H1 (cell line): ENCODE results near the gene SNAP47. TPM values are rescaled to one million over a fixed set of nuclear protein-coding genes. Genes with fewer than 3 reads are reported as not detected.

Experiments used
- CTCF ChIA-PET: fragments of 300-600 bp; sonication (Branson Sonifier 250); formaldehyde crosslinking; loops from one replicate; lab custom pipeline; 2021; ENCODE audit not compliant: partially characterized antibody; lab: Charles Lee
- POLR2A ChIA-PET: fragments of 300-600 bp; sonication (Branson Sonifier 250); formaldehyde crosslinking; loops from one replicate; lab custom pipeline; 2021; ENCODE audit warnings: inconsistent platforms; ENCODE audit not compliant: partially characterized antibody; lab: Charles Lee
- DNase-seq, 2 experiments: peaks; one replicate each; pipeline versions ENCODE4 v3.0.0 to v3.0.0-alpha.2; 2010 to 2022; ENCODE audit warnings: low spot score in 2 of 2, low read depth in 1 of 2, mixed read lengths in 1 of 2
- FAIRE-seq: peaks from 2 replicates; lab custom pipeline; 2011; peaks lifted over from hg19 to GRCh38; lab: Jason Lieb, UNC
- H2AFZ ChIP-seq: 2 replicates; pipeline ENCODE4 v1.8.1; 2012; ENCODE audit warnings: low read length, inconsistent platforms
- H2AK5ac ChIP-seq: 2 replicates; pipeline ENCODE4 v1.6.1; 2013; ENCODE audit warnings: low read depth, low read length
- H2BK120ac ChIP-seq: replicated peaks from 2 replicates; pipeline ENCODE3; 2013; ENCODE audit warnings: low read depth, low read length, inconsistent platforms
- H2BK12ac ChIP-seq: 2 replicates; pipeline ENCODE4 v1.6.1; 2013; ENCODE audit warnings: low read depth, low read length
- H2BK15ac ChIP-seq: 2 replicates; pipeline ENCODE4 v1.6.1; 2013; ENCODE audit warnings: low read length
- H2BK20ac ChIP-seq: 2 replicates; pipeline ENCODE4 v1.6.1; 2013; ENCODE audit warnings: low read length
- H2BK5ac ChIP-seq: 2 replicates; pipeline ENCODE4 v1.6.1; 2013; ENCODE audit warnings: low read depth, low read length
- H3K14ac ChIP-seq: 2 replicates; pipeline ENCODE4 v1.6.1; 2013; ENCODE audit warnings: inconsistent platforms; ENCODE audit not compliant: insufficient read length
- H3K18ac ChIP-seq: 2 replicates; pipeline ENCODE4 v1.6.1; 2013; ENCODE audit warnings: low read length; ENCODE audit errors: extremely low read depth
- H3K23ac ChIP-seq: 2 replicates; pipeline ENCODE4 v1.6.1; 2013; ENCODE audit warnings: inconsistent platforms; ENCODE audit not compliant: insufficient read length
- H3K23me2 ChIP-seq: 2 replicates; pipeline ENCODE4 v1.6.1; 2013; ENCODE audit warnings: low read depth, low read length
- H3K27ac ChIP-seq: 2 replicates; pipeline ENCODE4 v1.6.1; 2011; ENCODE audit warnings: low read depth, low read length, inconsistent platforms
- H3K27me3 ChIP-seq, 4 experiments: replicated peaks in 1 of 4; 1 replicate in 1 of 4; 2 replicates in 3 of 4; pipeline versions ENCODE4 v1.6.1 to v1.8.1; 2011 to 2013; ENCODE audit warnings: low read length in 3 of 4, mild to moderate bottlenecking in 3 of 4, inconsistent platforms in 2 of 4, mixed read lengths in 2 of 4, moderate library complexity in 1 of 4; ENCODE audit not compliant: control insufficient read depth in 3 of 4, insufficient read depth in 3 of 4; ENCODE audit errors: extremely low read depth in 1 of 4
- H3K36me3 ChIP-seq, 4 experiments: 2 replicates each; pipeline versions ENCODE4 v1.6.1 to v1.8.1; 2011 to 2013; ENCODE audit warnings: mild to moderate bottlenecking in 4 of 4, low read length in 3 of 4, moderate library complexity in 2 of 4, control low read depth in 1 of 4, inconsistent platforms in 1 of 4; ENCODE audit not compliant: insufficient read depth in 4 of 4, control insufficient read depth in 2 of 4
- H3K4ac ChIP-seq: replicated peaks from 2 replicates; pipeline ENCODE3; 2013; ENCODE audit warnings: low read length, low read depth, mixed read lengths, inconsistent platforms; ENCODE audit not compliant: insufficient read length
- H3K4me1 ChIP-seq, 4 experiments: replicated peaks in 1 of 4; 1 replicate in 1 of 4; 2 replicates in 3 of 4; pipeline versions ENCODE4 v1.6.1 to v1.8.1; 2011 to 2013; ENCODE audit warnings: low read length in 3 of 4, inconsistent platforms in 2 of 4, mixed read lengths in 1 of 4; ENCODE audit not compliant: insufficient read depth in 4 of 4, control insufficient read depth in 3 of 4
- H3K4me2 ChIP-seq, 2 experiments: 2 replicates each; pipeline versions ENCODE4 v1.6.1 to v1.8.1; 2011 to 2013; ENCODE audit warnings: low read depth in 2 of 2, low read length in 2 of 2, control low read depth in 1 of 2, inconsistent platforms in 1 of 2, mild to moderate bottlenecking in 1 of 2; ENCODE audit not compliant: insufficient read depth in 1 of 2
- H3K4me3 ChIP-seq, 4 experiments: fragments of 200-600, 300-600 bp in 1 of 4; sonication (generic), shearing (Covaris generic), sonication (Bioruptor Twin) in 1 of 4; 2 replicates each; pipeline versions ENCODE4 v1.5.1 to v1.8.1; 2011 to 2016; ENCODE audit warnings: low read length in 4 of 4, low read depth in 3 of 4, control low read depth in 2 of 4, inconsistent platforms in 2 of 4, mild to moderate bottlenecking in 2 of 4, mixed read lengths in 1 of 4, moderate library complexity in 1 of 4; ENCODE audit not compliant: insufficient read depth in 2 of 4; ENCODE audit errors: extremely low read depth in 1 of 4
- H3K56ac ChIP-seq: replicated peaks from 2 replicates; pipeline ENCODE3; 2013; ENCODE audit warnings: low read depth, mild to moderate bottlenecking, mixed read lengths, low read length, inconsistent platforms; ENCODE audit not compliant: insufficient read length
- H3K79me1 ChIP-seq: 2 replicates; pipeline ENCODE4 v1.6.1; 2013; ENCODE audit warnings: low read depth, low read length, control low read depth
- H3K79me2 ChIP-seq, 2 experiments: 2 replicates each; pipeline versions ENCODE4 v1.6.1 to v1.8.1; 2012 to 2013; ENCODE audit warnings: low read length in 2 of 2, mild to moderate bottlenecking in 2 of 2, inconsistent platforms in 1 of 2; ENCODE audit not compliant: insufficient read depth in 2 of 2, control insufficient read depth in 1 of 2
- H3K9ac ChIP-seq, 4 experiments: replicated peaks in 1 of 4; 1 replicate in 1 of 4; 2 replicates in 3 of 4; pipeline versions ENCODE4 v1.6.1 to v1.8.1; 2011 to 2013; ENCODE audit warnings: low read depth in 3 of 4, low read length in 3 of 4, control low read depth in 2 of 4, mild to moderate bottlenecking in 2 of 4, moderate library complexity in 2 of 4, inconsistent platforms in 1 of 4; ENCODE audit errors: extremely low read depth in 1 of 4
- H3K9me3 ChIP-seq, 2 experiments: 2 replicates each; pipeline versions ENCODE4 v1.6.1 to v1.8.1; 2012 to 2013; ENCODE audit warnings: mild to moderate bottlenecking in 2 of 2, moderate library complexity in 2 of 2, control low read depth in 1 of 2, inconsistent platforms in 1 of 2, low read depth in 1 of 2, low read length in 1 of 2, mixed read lengths in 1 of 2; ENCODE audit not compliant: insufficient read depth in 2 of 2
- H4K20me1 ChIP-seq, 2 experiments: replicated peaks in 1 of 2; 2 replicates each; pipeline versions ENCODE3 to v1.8.1; 2011 to 2013; ENCODE audit warnings: inconsistent platforms in 2 of 2, low read length in 2 of 2, mild to moderate bottlenecking in 1 of 2; ENCODE audit not compliant: insufficient read depth in 2 of 2, control insufficient read depth in 1 of 2
- H4K5ac ChIP-seq: 2 replicates; pipeline ENCODE4 v1.6.1; 2013; ENCODE audit warnings: low read length, low read depth, mixed read lengths, inconsistent platforms; ENCODE audit not compliant: insufficient read length
- H4K8ac ChIP-seq: 2 replicates; pipeline ENCODE4 v1.8.0; 2013; ENCODE audit warnings: mild to moderate bottlenecking, moderate library complexity, low read length, inconsistent platforms; ENCODE audit not compliant: insufficient read depth; ENCODE audit errors: extremely low read depth
- H4K91ac ChIP-seq: replicated peaks from 2 replicates; pipeline ENCODE3; 2013; ENCODE audit warnings: low read length, mixed read lengths, inconsistent platforms; ENCODE audit not compliant: insufficient read length
- ASH2L ChIP-seq: fragments of 200-600, 300-600 bp; sonication (generic); IDR thresholded peaks from one replicate; pipeline ENCODE4 v1.7.1; 2017; ENCODE audit warnings: low read length
- BACH1 ChIP-seq: IDR thresholded peaks from 2 replicates; pipeline ENCODE4 v1.6.1; 2012; ENCODE audit warnings: low read length, improper control_type of control experiment
- BCL11A ChIP-seq, 2 experiments: IDR thresholded peaks; one replicate each; pipeline ENCODE4 v1.6.1; 2011; ENCODE audit warnings: low read depth in 2 of 2, low read length in 2 of 2, mild to moderate bottlenecking in 2 of 2
- GABPA ChIP-seq: IDR thresholded peaks from 2 replicates; pipeline ENCODE4 v1.6.1; 2011; ENCODE audit warnings: mild to moderate bottlenecking, low read length, moderate library complexity, borderline replicate concordance; ENCODE audit not compliant: insufficient read depth
- KDM4A ChIP-seq: IDR thresholded peaks from one replicate; pipeline ENCODE4 v1.7.1; 2012; ENCODE audit warnings: low read depth, mild to moderate bottlenecking, moderate library complexity, low read length, inconsistent platforms; ENCODE audit not compliant: severe bottlenecking
- POLR2A ChIP-seq, 2 experiments: IDR thresholded peaks; 1 replicate in 1 of 2; 2 replicates in 1 of 2; pipeline ENCODE4 v1.6.1; 2011; ENCODE audit warnings: low read depth in 2 of 2, low read length in 2 of 2, mild to moderate bottlenecking in 2 of 2; ENCODE audit errors: control extremely low read depth in 1 of 2
- POLR2AphosphoS5 ChIP-seq: IDR thresholded peaks from 2 replicates; pipeline ENCODE4 v1.6.1; 2011; ENCODE audit warnings: low read depth, low read length
- RBBP5 ChIP-seq: IDR thresholded peaks from 2 replicates; pipeline ENCODE4 v1.7.1; 2012; ENCODE audit warnings: low read depth, mild to moderate bottlenecking, inconsistent platforms, low read length, moderate library complexity, borderline replicate concordance
- TAF7 ChIP-seq: optimal IDR thresholded peaks from 2 replicates; pipeline ENCODE3; 2011; ENCODE audit warnings: low read depth, mild to moderate bottlenecking, inconsistent platforms, low read length, moderate library complexity, borderline replicate concordance
- WGBS, 2 experiments: shearing (Covaris generic) in 1 of 2; methylation state at CpG; one replicate each; pipeline versions ENCODE4 v1.1.6 to v1.1.7; 2013 to 2015; ENCODE audit warnings: low lambda C conversion rate in 2 of 2, mixed read lengths in 2 of 2, inconsistent platforms in 1 of 2, low coverage in 1 of 2, missing lambda C conversion rate in 1 of 2; ENCODE audit not compliant: insufficient replicate concordance in 2 of 2, insufficient coverage in 1 of 2, insufficient read length in 1 of 2; ENCODE audit errors: extremely low coverage in 1 of 2, missing lambda C conversion rate in 1 of 2; 5-methylcytosine and 5-hydroxymethylcytosine counted together
- polyA plus RNA-seq, 7 experiments: library from polyadenylated mRNA; depleted of rRNA in 3 of 7; stranded (reverse) in 5 of 7; unstranded in 2 of 7; fragments of >200 nt in 5 of 7; fragments of 200-250 nt in 2 of 7; gene quantifications; 1 replicate in 5 of 7; 2 replicates in 1 of 7; 4 replicates in 1 of 7; pipeline versions ENCODE4 v1.2.1 to v1.2.3, GENCODE V29; 2011 to 2013; ENCODE audit warnings: missing spikeins in 2 of 7, mixed read lengths in 2 of 7
- total RNA-seq: library from RNA; stranded (reverse); fragmentation: NEBNext Ultra II Directional; extraction: Animal tissue kit (Norgen Biotek cat#: 25700); gene quantifications from 2 replicates; pipeline ENCODE4 v1.2.1, GENCODE V29; 2021

The SNAP47 gene
- total and polyA plus RNA-seq, 2 of the 8 experiments (the other 6 are each of a cell fraction or from before 2014, with no cell fraction given): 37.6 to 42.2 TPM

GRCh38 chr1:227723474-227723873 lies 11.8 kb upstream of the SNAP47 start:
- Histone ChIP-seq H3K36me3 (no peaks in the 10 kb centered on the region; a peak in 1 of 8 replicates), H3K4me1 (no peaks in the 10 kb centered on the region), H3K14ac (no peak overlapping the region), H2BK5ac (no peak overlapping the region), H2BK12ac (no peak overlapping the region), H2AK5ac (0 out of 2 replicates have a peak overlapping the region, but pooled peaks have one; percentile 24), H3K56ac (no peak overlapping the region), H3K23ac (no peak overlapping the region), H2BK15ac (no peak overlapping the region), H3K79me1 (no peaks in the 10 kb centered on the region), H4K91ac (no peak overlapping the region), H2BK120ac (no peak overlapping the region), H3K23me2 (peaks cover under 1% of the 10 kb centered on the region; the same call in 1 of the 2 replicates), H3K4ac (no peak overlapping the region), H4K8ac (no peak overlapping the region), H3K9me3 (peaks cover 31 to 34% of the 10 kb centered on the region in 2 experiments), H2AFZ (no peak overlapping the region), H3K27me3 (no peaks in the 10 kb centered on the region), H4K5ac (no peak overlapping the region), H3K9ac (no peak overlapping the region), H3K79me2 (no peaks in the 10 kb centered on the region), H2BK20ac (no peak overlapping the region), H3K18ac (no peak overlapping the region), H3K4me3 (no peak overlapping the region), H3K27ac (no peak overlapping the region), H3K4me2 (no peak overlapping the region), H4K20me1 (no peaks in the 10 kb centered on the region)
- CTCF ChIA-PET: interaction anchor here (1.1 kb wide), 1 partner anchor 230 kb away, joined by 3 read pairs; no protein-coding TSS in a partner anchor
- DNase-seq (no peak), FAIRE-seq (no peak)
- POLR2A ChIA-PET: interaction anchor here (1.6 kb wide), 1 partner anchor 19 kb away, joined by 3 read pairs; no protein-coding TSS in a partner anchor
- no peak for TF ChIP-seq TAF7
- TF ChIP-seq ASH2L: no peak
- no peak for TF ChIP-seq BCL11A (IDR thresholded peaks at IDR 0.05; ENCODE audit: low read depth in 2 of 2, low read length in 2 of 2)
- no peak for TF ChIP-seq RBBP5
- TF ChIP-seq GABPA: no peak
- no peak for TF ChIP-seq POLR2A (IDR thresholded peaks at IDR 0.05; ENCODE audit: control extremely low read depth in 1 of 2, low read depth in 2 of 2, low read length in 2 of 2)
- no peak for TF ChIP-seq POLR2AphosphoS5
- no peak for TF ChIP-seq BACH1
- no peak for TF ChIP-seq KDM4A
- WGBS, 2 experiments: 90% methylated on average over 1 of the region's 1 CpG; no CpG with 5 or more reads in 1 of the 2 experiments
